ENCODE data around the gene NAALADL1. TPM values are rescaled to one million over a fixed set of nuclear protein-coding genes. Genes with fewer than 3 reads are reported as not detected.

The NAALADL1 gene
- total RNA-seq, 1 experiment from 2014 or later = 0.88 TPM

- in situ Hi-C loops (cut with HindIII; ENCODE audit: low pct_unique_long_range_greater_than_20kb, low sequenced_read_pairs) = no loop called here
- DNase-seq (ENCODE audit: low read depth) = no peak
Observed at GRCh38 chr11:65057526-65057925, 827 bp downstream of the NAALADL1 start.

- in situ Hi-C loops (cut with HindIII; ENCODE audit: low pct_unique_long_range_greater_than_20kb, low sequenced_read_pairs) = no loop called here
- DNase-seq (ENCODE audit: low read depth) = no peak
Observed at GRCh38 chr11:65056999-65057398, 1.4 kb downstream of the NAALADL1 start.

- in situ Hi-C loops (cut with HindIII; ENCODE audit: low pct_unique_long_range_greater_than_20kb, low sequenced_read_pairs) = no loop called here
- DNase-seq (ENCODE audit: low read depth) = no peak
Observed at GRCh38 chr11:65055538-65055937, 2.8 kb downstream of the NAALADL1 start.

DNA sequence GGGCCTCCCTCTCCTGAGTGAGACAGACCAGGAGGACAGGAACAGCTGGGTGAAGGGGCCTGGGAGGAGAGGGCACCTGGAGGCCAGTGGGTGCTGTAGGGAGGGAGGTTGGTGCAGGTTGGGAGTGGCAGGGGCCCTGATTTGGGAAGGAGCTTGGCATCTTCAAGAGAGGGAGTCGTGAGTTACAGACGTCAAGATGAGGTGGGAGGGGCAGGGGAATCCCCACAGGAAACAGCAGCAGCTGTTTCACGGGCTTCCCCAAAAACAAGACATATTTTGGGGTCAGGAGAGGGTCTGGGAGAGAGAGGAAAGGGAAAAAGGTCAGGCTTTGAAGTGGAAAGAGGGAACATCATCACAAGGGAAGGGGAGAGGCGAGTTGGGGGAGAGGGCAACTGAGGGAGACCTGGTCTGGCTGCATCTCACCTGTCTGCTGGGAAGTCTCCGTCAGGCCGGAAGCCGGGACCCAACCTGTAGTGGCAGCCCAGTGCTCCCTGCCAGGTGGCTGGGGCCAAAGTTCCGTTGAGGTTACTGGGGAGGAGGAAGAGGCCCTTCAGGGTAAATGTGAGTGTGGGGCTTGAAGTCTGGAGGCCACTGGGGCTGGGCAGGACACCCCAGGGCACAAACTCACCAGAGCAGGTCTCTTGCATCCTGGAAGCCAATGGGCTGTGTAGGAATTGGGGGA lies 4.4 kb downstream of the NAALADL1 start:
- in situ Hi-C loops (cut with HindIII; ENCODE audit: low pct_unique_long_range_greater_than_20kb, low sequenced_read_pairs) = no loop called here
- no peak for DNase-seq (ENCODE audit: low read depth)

DNA sequence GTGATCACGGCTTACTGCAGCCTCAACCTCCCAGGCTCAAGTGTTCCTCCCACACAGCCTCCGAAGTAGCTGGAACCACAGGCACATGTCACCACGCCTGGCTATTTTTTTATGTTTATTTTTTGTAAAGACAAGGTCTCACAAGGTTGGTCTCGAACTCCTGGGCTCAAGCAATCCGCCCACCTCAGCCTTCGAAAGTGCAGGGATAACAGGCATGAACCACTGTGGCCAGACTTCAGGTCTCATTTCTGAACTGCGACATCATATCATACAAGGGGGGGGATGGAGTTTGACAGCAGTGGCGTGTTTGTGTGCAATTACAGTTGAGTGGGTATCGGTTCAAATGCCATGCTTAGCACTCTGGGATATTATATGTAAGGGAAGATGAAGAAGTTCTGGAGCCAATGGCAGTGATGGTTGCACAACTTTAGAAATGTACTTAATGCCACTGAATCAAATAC lies 6.9 kb downstream of the NAALADL1 start:
- in situ Hi-C loops (cut with HindIII; ENCODE audit: low pct_unique_long_range_greater_than_20kb, low sequenced_read_pairs) = no loop called here

DNA sequence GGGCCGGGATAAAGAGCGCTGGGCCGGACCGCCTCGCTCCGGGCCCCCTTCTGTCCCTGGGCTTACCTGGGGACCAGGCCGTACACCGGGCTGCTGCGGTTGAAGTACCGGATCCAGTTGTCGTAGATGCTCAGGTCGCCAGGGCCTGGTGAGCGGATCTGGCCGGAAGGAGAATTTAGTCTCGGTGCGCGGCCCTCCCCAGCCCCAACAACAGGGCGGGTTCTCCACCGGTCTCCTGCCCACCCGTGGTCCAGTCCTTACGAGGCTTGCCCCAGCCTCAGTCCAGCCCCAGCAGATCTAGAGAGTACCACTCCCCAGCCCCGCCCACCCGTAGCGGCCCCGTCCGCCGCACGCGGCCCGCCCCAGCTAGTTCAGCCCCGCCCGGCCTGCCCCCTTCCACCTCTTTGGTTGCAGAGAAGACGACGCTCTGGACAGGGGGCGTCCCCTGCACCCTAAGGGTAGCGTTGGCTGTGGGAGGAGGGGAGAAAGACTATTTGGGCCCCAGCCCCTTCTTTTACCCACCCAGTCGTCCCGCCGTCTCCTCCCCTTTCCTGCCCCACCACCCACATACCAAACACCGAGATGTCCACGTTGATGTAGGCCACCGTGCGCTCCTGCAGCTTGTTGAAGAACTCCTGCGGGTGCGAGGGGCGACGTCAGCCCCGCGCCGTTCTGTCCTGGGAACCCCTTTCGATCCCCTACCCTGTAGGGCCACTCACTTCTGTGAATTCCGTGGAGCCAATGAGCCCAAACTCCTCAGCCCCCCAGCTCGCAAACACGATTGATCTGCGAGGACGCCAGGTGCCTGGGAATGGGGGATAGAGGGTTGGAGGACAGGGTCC lies 10.6 kb downstream of the NAALADL1 start:
- in situ Hi-C loops (cut with HindIII; ENCODE audit: low pct_unique_long_range_greater_than_20kb, low sequenced_read_pairs) = no loop called here
- no peak for DNase-seq (ENCODE audit: low read depth)

More for the DNA sequence above, 6.9 kb downstream of the NAALADL1 start:
- no peak for DNase-seq (ENCODE audit: low read depth)

DNA sequence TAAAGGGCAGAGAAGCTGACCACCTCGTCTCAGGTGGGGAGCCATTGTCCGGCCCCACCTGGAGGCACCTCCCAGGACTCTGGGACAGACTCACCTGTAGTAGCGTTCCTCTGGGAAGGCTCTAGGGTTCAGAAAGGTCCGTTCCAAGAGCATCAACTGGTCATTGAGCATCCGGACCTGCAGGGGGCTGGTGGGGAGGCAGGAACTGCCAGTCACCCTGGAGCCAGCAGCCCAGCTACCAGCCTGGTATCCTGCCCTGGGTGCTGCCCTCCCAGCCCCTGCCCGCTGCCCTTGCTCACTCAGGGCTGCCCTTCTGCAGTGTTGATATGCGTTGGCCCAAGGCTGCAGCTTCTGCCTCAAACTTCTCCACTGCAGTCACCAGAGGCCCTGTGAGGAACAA lies 12.6 kb downstream of the NAALADL1 start:
- DNase-seq (ENCODE audit: low read depth) = no peak
- in situ Hi-C loops (cut with HindIII; ENCODE audit: low pct_unique_long_range_greater_than_20kb, low sequenced_read_pairs) = no loop called here

- no peak for DNase-seq (ENCODE audit: low read depth)
- in situ Hi-C loops (cut with HindIII; ENCODE audit: low pct_unique_long_range_greater_than_20kb, low sequenced_read_pairs) = no loop called here
Observed at GRCh38 chr11:65045061-65045460, 13.3 kb downstream of the NAALADL1 start.

GRCh38 chr11:65043881-65044501 lies 14.4 kb downstream of the NAALADL1 start:
- in situ Hi-C loops (cut with HindIII; ENCODE audit: low pct_unique_long_range_greater_than_20kb, low sequenced_read_pairs) = no loop called here
- DNase-seq (ENCODE audit: low read depth) = no peak

DNA sequence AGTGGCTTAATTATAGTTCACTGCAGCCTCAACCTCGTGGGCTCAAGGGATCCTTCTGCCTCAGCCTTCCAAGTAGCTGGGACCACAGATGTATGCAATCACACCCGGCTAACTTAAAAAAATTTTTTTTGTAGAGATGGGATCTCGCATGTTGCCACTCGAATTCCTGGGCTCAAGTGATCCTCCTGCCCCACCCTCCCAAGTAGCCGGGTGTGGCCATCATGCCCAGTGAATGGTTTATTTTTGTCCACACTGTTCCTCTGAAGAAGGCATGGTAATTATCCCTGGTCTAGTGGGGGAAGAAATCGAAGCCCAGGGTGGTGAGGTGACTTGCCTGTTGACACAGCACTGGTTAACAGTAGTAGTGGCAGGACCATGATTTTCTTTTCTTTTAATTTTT lies 15.5 kb downstream of the NAALADL1 start:
- no peak for DNase-seq (ENCODE audit: low read depth)
- in situ Hi-C loops (cut with HindIII; ENCODE audit: low pct_unique_long_range_greater_than_20kb, low sequenced_read_pairs) = no loop called here

DNA sequence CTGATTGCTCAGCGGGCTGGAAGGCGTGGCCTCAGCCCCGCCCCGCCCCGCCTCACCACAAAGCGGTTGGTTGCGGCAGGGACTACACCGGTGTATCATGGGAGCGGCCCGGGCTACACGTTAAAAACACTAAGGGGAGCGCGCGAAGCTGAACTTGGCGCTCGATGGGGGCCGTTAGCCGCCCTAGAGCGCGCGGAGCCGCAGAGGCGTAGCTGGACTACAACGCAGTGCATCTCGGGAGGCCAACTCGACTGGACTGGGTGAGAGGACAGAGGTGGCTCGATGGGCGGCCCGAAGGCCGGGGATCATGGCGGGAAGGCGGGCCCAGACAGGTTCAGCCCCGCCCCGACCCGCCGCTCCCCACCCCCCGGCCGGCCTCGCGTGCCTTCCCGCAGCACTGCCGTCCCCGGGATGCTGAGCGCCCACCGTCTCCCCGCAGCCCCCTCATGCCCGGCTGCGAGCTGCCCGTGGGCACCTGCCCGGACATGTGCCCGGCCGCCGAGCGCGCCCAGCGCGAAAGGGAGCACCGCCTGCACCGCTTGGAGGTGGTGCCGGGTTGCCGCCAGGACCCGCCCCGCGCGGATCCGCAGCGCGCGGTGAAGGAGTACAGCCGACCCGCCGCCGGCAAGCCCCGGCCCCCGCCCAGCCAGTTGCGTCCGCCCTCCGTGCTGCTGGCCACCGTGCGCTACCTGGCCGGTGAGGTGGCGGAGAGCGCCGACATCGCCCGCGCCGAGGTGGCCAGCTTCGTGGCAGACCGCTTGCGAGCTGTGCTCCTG lies 17.3 kb downstream of the NAALADL1 start, which contains the start of gene SAC3D1:
Gene SAC3D1 (plus strand): TSS at position 364 of the 776 bp plus-strand sequence. CDS start 83 bp downstream, at position 447.
- peak; percentile 94 for DNase-seq (ENCODE audit: low read depth)
- in situ Hi-C loops (cut with HindIII; ENCODE audit: low pct_unique_long_range_greater_than_20kb, low sequenced_read_pairs) = no loop called here

GRCh38 chr11:65040520-65040846 lies 17.9 kb downstream of the NAALADL1 start:
- no peak for DNase-seq (ENCODE audit: low read depth)
- in situ Hi-C loops (cut with HindIII; ENCODE audit: low pct_unique_long_range_greater_than_20kb, low sequenced_read_pairs) = no loop called here

GRCh38 chr11:65036931-65037330 lies 21.4 kb downstream of the NAALADL1 start:
- in situ Hi-C loops (cut with HindIII; ENCODE audit: low pct_unique_long_range_greater_than_20kb, low sequenced_read_pairs) = no loop called here
- DNase-seq (ENCODE audit: low read depth) = no peak

DNA sequence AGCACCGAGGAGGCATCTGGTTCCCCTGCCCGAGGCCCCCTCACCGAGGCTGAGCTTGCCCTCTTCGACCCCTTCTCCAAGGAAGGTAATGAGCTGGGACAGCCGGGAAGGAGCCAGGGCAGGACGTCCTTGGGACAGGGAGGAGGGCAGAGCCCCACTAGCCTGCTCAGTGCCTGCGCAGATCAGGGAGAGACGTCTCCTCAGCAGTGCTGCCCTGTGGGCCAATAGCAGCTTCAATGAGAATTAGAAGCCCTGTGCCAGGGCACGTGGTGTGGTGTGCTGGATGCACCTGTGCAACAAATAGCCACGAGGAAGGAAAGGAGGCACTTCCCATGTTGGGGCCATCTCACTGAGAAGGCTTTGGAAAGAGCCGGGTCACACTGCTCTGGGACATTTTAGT lies 22.8 kb downstream of the NAALADL1 start:
- no peak for DNase-seq (ENCODE audit: low read depth)
- in situ Hi-C loops (cut with HindIII; ENCODE audit: low pct_unique_long_range_greater_than_20kb, low sequenced_read_pairs) = no loop called here

- DNase-seq (ENCODE audit: low read depth) = no peak
- in situ Hi-C loops (cut with HindIII; ENCODE audit: low pct_unique_long_range_greater_than_20kb, low sequenced_read_pairs) = no loop called here
Observed at GRCh38 chr11:65034423-65034822, 23.9 kb downstream of the NAALADL1 start.

- no peak for DNase-seq (ENCODE audit: low read depth)
- in situ Hi-C loops (cut with HindIII; ENCODE audit: low pct_unique_long_range_greater_than_20kb, low sequenced_read_pairs) = no loop called here
Observed at GRCh38 chr11:65032216-65032615, 26.1 kb downstream of the NAALADL1 start.

DNA sequence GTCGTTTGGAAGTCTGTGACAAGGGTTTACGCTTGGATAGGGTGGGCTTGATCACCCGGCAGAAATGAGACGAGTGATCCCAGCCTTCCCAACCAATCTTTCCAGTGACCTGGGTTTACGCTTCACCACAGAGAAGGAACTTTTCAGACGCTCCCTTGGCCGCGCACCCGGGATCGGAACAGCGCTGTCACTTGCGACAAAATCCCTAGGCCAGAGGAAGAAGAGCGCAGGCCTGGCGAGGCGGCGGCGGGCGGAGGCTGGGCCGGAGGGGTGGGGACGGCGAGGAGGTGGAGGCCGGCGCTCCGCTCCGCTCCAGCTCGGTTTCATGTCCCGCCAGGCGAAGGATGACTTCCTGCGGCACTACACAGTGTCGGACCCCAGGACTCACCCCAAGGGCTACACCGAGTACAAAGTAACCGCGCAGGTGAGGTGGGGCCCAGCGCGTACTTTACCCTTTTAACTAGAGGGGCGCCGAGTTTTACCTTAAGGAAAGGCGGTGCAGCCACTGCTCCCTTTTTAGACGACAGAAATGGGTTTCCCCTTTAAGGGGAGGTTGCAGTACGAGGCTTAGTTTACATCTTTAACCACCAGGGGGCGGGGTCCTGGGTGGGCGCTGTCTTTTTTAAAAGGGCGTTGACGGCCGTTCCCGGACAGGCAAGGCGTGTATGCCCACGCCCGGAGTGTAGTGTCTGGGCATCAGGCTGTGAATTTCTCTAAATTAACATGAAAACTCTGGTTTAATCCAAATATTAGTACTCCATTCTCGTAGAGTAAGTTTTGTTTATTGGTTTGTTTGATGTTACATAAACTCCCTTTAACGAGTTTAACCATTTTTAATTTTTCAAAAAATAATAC lies 30.9 kb downstream of the NAALADL1 start, which contains the start of gene SNX15:
Gene SNX15 (plus strand): TSS at position 227 of the 855 bp plus-strand sequence. CDS start 99 bp downstream, at position 326.
- in situ Hi-C loops (cut with HindIII; ENCODE audit: low pct_unique_long_range_greater_than_20kb, low sequenced_read_pairs) = no loop called here
- DNase-seq (ENCODE audit: low read depth) = peak; percentile 92

Measured in Caki2 (cell line).